EH (cell line): ENCODE results near the gene KEAP1.
"Not testable (repeated sequence)": the region's sequence is repeated elsewhere in the genome, so short reads cannot be mapped to it uniquely, and the experiment has no call there.

Experiments
- DNase-seq: peaks from one replicate; pipeline ENCODE4 v3.0.0-alpha.2; 2015; ENCODE audit warnings: low read depth

Gene KEAP1

DNA sequence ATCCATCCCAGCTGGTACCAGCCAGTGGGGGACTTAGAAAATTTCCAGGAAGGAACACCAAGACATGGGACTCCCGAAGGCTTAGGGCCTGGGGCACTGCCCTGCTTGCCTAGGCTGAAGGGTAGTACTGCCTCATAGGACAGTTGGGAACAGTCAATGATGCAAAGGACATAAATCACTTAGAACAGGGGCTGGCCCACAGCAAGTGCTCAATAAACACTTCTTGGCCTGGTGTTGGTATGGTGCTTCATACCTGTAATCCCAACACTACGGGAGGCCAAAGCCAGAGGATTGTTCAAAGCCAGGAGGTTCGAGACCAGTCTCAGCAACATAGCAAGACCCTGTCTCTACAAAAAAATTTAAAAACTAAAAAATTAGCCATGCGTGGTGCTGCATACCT, 5.8 kb downstream of the KEAP1 start:
- DNase-seq: no peak

DNA sequence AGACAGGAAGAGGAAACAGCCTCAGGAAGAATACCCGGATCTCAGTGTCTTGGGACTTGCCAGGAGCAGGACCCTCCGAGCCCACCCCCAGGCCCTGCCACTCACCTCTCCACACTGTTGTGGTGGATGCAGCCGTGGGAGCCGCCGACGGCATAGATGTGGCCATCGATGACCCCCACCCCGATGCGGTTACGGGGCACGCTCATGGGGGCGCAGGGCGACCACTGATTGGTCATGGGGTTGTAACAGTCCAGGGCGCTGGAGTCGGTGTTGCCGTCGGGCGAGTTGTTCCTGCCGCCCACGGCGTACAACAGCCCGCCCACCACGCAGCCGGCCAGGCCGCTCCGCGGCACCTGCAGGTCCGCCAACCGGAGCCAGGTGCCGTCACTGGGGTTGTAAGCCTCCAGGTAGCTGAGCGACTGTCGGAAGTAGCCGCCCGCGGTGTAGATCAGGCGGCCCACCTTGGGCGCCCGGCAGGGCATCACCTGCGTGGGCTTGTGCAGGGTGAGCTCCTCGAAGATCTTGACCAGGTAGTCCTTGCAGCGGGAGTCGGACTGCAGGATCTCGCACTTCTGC, 11.6 kb downstream of the KEAP1 start:
- DNase-seq: no peak

DNA sequence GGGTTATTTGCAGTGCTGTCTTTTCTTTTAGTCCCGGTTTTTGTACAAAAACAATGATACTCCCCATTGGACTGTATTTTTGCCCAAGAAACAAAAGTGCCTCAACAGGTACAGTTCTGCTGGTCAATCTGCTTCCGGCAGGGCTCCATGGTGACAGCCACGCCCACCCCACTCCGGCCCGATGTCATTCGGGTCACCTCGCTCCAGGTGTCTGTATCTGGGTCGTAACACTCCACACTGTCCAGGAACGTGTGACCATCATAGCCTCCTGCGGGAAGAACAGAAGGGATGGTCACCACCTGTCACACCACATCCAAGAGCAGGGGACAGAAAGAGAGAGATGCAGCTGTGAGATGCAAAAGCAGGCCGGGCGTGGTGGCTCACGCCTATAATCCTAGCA, 16.6 kb downstream of the KEAP1 start:
- no peak for DNase-seq

DNA sequence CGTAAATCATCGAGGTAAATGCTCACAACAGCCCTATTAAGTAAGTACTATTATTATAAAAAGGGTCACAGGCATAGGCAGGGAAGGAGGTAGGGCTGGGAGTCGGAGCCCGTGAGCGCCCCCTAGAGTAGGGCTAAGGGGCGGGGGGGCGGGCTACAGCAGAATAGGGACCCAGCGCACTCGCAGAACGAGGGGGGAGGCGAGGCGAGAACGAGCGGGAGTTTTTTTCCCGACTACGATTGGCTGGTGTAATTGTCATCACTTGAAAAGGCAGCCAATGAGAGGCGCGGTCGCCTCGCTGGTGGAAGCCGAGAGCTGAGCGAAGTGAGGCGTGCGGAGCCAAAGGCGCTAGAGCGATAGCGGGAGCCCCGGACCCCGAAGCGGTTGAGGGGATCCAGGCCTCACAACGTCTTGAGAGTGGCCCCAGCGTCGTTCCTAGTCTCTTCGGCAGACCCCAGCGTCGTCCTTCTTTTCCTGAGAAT, 24.2 kb downstream of the KEAP1 start:
- peak; percentile 93 for DNase-seq

- DNase-seq: peak; percentile 60
Measured at GRCh38 chr19:10478476-10478875, 24.7 kb downstream of the KEAP1 start.

GRCh38 chr19:10474962-10475451, 28.1 kb downstream of the KEAP1 start:
- DNase-seq: no peak

DNA sequence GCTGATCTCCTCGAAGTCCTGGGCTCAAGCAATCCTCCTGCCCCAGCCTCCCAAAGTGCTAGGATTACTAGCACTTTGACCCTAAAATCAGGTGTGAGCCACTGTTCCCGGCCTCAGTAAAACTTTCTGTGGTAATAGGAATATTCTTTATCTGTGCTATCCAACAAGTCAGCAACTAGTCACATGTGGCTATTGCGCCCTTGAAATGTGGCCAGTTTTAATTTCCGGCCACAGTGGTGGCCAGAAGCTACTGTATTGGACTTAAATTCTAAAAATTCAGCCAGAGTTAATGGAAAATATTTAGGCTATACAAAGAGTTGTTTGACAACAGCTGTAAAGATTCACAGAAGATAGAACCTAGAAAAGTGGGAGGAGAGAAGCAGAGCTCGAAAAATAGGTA, 30.0 kb downstream of the KEAP1 start:
- DNase-seq: peak; percentile 6

- DNase-seq: peak; percentile 58
Measured at GRCh38 chr19:10471909-10472308, 31.2 kb downstream of the KEAP1 start.

GRCh38 chr19:10468133-10468532, 35.0 kb downstream of the KEAP1 start:
- no peak for DNase-seq

GRCh38 chr19:10467104-10467706, 36.0 kb downstream of the KEAP1 start:
- DNase-seq: no peak

DNA sequence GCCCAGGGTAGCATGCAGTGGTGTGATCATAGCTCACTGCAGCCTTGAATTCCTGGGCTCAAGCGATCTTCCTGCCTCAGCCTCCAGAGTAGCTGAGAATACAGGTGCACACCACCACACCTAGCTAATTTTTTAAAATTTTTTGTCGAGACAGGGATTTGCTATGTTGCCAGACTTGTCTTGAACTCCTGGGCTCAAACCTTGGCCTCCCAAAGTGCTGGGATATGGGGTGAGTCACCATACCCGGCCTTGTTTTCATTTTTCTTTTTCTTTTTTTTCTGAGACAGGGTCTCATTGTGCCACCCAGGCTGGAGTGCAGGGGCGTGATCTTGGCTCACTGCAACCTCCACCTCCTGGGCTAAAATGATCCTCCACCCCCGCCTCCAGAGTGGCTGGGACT, 38.7 kb downstream of the KEAP1 start:
- no peak for DNase-seq

- no peak for DNase-seq
Measured at GRCh38 chr19:10462557-10462956, 40.6 kb downstream of the KEAP1 start.

DNA sequence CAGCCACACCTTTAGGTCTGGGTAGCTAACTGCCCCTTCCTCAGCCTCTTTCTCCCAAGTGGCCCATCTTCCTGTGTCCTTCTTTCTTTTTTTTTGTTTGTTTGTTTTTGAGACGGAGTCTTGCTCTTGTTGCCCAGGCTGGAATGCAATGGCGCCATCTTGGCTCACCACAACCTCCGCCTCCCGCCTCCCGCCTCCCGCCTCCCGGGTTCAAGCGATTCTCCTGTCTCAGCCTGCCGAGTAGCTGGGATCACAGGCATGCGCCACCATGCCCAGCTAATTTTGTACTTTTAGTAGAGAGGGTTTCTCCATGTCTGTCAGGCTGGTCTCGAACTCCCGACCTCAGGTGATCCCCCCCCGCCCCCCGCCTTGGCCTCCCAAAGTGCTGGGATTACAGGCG, 41.1 kb downstream of the KEAP1 start:
- DNase-seq: not testable (repeated sequence)

DNA sequence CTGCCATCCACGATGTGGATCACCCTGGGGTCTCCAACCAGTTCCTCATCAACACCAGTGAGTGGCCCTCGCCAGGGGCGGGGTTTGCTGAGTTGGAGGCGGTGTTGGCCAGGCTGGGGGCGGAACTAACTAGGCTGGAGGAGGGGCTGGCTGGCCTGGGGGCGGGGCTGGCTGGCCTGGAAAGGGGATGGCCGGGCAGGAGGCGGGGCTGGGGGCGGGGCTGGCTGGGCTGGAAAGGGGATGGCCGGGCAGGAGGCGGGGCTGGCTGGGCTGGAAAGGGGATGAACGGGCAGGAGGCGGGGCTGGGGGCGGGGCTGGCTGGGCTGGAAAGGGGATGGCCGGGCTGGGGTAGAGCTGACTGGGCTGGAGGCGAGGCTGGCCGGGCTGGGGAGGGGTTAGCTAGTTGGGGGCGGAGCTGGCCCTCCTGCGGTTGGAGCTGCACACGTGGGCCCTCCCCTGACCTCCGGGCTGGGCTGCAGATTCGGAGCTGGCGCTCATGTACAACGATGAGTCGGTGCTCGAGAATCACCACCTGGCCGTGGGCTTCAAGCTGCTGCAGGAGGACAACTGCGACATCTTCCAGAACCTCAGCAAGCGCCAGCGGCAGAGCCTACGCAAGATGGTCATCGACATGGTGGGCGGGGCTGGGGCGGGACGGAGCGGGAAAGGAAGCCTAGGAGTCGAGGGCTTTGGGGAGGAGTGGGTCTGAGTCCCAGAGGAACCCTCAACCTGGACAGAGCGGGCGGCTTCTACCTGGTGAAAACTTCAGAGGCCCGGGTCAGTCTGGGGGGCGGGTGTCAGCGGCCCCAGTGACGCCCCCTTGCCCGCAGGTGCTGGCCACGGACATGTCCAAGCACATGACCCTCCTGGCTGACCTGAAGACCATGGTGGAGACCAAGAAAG, 41.9 kb downstream of the KEAP1 start:
- peak; percentile 94 for DNase-seq

GRCh38 chr19:10460714-10461046, 42.5 kb downstream of the KEAP1 start:
- no peak for DNase-seq

- not testable (repeated sequence) for DNase-seq
Measured at GRCh38 chr19:10458733-10459132, 44.4 kb downstream of the KEAP1 start.

DNA sequence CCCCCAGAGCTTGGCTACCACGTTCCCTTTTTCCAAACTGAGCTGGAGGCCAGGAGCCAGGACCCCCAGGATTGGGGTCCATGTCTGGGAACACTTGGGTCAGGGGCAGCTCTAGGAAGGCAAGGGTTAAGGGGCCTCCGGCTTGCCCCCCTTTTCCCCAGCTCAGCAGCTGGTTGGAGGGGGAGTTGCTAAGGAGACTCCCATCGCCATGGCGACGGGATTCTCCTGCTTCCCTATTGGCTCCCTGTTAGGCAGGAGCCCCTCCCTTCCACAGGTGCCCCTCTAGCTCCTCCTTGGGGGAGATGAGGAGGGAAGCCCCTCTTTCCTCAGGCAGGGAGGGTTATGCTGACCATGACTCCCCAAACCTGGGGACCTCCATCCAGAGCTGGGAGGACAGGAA, 48.9 kb downstream of the KEAP1 start:
- peak; percentile 43 for DNase-seq

DNA sequence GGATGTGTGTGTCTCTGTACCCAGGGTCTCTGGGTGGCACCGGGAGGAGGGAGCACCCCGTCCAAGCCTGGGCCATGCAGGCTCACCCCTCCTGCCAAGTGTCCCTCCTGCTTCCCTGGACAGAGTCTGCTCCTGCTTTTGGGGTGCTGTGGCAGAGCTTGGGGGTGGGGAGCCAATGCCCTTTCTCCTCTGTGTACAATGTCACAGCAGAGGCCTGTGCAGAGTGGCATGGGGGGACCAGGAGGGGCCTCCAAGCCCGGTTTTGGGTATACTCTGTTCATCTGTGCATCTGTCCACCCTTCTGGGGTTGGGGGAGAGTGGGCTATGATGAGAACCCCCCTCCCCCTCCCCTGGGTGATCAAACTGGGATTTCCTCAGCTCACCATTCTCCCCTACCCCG, 49.3 kb downstream of the KEAP1 start:
- no peak for DNase-seq

DNA sequence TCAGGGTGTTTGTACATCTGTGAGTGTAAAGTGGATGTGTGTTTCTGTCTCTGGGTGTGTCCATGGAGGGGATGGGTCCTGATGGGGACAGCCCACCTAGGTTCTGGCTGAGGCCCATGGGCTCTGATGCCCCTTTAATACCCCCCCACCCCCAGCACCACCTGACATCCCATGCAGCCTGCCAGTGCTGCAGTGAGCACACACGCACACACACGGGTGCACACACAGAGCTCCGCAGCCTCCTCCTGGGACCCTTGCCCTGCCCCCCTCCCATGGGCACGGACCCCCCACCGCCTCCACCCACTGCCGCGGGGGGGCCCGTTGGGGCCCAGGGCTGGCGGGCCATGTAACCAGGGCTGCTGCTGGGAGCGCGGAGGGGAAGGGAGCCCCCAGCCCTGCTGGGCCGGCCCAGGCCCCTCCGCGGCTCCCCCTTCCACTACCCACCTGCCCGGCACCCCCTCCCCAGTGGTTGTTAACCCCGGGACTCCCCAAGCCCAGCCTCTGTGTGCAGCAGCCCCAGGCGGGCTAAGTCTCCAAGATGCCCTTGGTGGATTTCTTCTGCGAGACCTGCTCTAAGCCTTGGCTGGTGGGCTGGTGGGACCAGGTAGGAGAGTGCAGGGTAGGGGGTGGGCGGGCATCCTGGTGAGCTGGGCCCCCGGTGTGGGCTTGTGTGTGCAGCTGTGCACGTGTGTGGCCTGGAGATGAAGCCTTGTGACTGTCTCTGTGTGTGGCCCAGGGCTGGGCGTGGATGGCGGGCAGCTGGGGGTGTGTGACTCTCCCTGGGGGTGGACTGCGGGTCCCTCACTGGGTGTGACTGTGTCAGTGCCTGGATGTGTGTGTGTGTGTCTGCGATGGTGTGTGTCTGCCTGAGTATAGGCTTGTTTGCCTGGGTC, 50.2 kb downstream of the KEAP1 start:
- no peak for DNase-seq

- peak; percentile 9 for DNase-seq
Measured at GRCh38 chr19:10450853-10451609, 52.1 kb downstream of the KEAP1 start.

DNA sequence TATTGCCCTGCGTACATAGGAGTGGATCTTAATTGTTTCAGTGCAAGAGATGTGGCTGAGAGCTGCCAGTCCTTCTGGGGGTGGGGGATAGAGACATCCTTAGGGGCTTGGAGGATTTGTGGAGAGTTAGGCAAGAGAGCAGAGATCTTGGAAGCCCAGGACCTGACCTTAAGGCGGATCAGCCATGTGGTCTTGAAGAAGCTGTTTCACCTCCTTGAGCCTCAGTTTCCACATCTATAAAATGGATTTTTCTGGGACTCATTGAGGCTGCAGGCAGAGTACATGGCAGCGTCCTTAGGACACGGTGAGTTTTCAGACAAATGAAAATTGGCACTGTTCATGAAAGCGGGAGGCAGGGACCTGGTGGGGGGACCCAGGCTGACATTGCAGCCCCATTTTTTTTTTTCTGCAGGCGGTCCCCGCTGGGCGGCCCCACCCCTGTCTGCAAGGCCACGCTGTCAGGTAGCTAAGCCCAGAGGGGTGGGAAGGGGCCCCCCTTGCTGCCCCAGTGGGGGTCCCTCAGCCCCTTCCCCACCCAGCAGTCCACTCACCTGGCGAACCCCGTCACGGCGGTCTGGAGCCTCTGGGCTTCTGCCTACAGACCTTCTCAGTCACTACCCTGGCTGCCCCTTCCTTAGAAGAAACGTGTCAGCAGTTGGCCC, 52.8 kb downstream of the KEAP1 start:
- no peak for DNase-seq
